Gastrocnemius medialis (tissue), 4 donors: ENCODE results near the gene SMPD4.

Experiments used
- CTCF ChIP-seq, 5 experiments: fragments of 450-650 bp in 3 of 5; fragments of 200-600 bp in 2 of 5; sonication (generic) in 2 of 5; IDR thresholded peaks in 4 of 5; conservative IDR thresholded peaks in 1 of 5; 1 replicate in 4 of 5; 2 replicates in 1 of 5; pipeline ENCODE4 v1.5.1; 2016 to 2019; ENCODE audit warnings: antibody characterized with exemption in 5 of 5, mild to moderate bottlenecking in 3 of 5, moderate library complexity in 3 of 5
- POLR2A ChIP-seq, 2 donors: fragments of 450-650 bp; IDR thresholded peaks; one replicate each; pipeline ENCODE4 v1.6.1; 2017; ENCODE audit warnings: antibody characterized with exemption in 2 of 2, mild to moderate bottlenecking in 2 of 2, moderate library complexity in 2 of 2

DNA sequence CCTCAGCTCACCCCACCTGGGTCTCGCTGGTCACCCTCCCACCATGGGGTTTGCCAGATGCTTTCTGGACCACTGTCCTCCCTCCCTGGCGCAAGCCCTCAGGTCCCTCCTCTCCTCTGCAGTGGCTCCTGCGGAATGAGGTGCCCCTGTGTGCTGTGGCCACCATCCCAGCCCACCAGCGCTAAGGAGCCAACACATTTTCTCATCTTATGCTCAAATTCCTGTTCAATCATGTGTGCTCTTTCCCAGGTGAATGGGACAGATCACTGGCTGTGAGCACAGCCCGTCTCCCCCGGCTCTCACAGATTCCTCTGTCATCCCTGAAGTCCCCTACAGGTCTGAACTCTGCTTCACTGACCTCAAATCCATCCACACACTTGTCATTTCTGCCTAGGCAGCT lies 21.3 kb downstream of the SMPD4 start:
- no peak for TF ChIP-seq CTCF (IDR thresholded peaks at IDR 0.05 in 4 of 5, conservative IDR thresholded peaks at IDR 0.05 in 1 of 5)
- TF ChIP-seq POLR2A (IDR thresholded peaks at IDR 0.05), result no peak
